T-cell (primary cell): Measurements from ENCODE around the gene ATP12A. TPM values are rescaled to one million over a fixed set of nuclear protein-coding genes. Genes with fewer than 3 reads are reported as not detected.

Experiments used
- ATAC-seq, 4 experiments: fragments of 200-7000 bp in 3 of 4; fragments of 150-1000 bp in 1 of 4; cut with Tn5 transposase; replicated peaks in 1 of 4; 1 replicate in 3 of 4; 2 replicates in 1 of 4; pipeline ENCODE4 v1.10.0; 2021; ENCODE audit warnings: moderate library complexity in 3 of 4, mild to moderate bottlenecking in 2 of 4, moderate number of reproducible peaks in 1 of 4
- CTCF ChIA-PET, 2 donors: fragments of 300-600 bp; sonication (Branson Sonifier 250); formaldehyde crosslinking; loops; one replicate each; lab custom pipeline; 2022; ENCODE audit warnings: antibody characterized with exemption in 2 of 2; lab: Charles Lee
- POLR2A ChIA-PET, 2 donors: fragments of 300-600 bp; sonication (Branson Sonifier 250); formaldehyde crosslinking; loops; one replicate each; lab custom pipeline; 2022; ENCODE audit warnings: antibody characterized with exemption in 2 of 2; lab: Charles Lee
- DNase-seq, 35 experiments: peaks; one replicate each; pipeline versions ENCODE4 v3.0.0 to v3.0.0-alpha.2; 2013 to 2023
- H3K27ac ChIP-seq: one replicate; pipeline ENCODE4 v1.5.1; 2013; ENCODE audit warnings: low read length
- H3K27me3 ChIP-seq, 2 experiments: replicated peaks in 1 of 2; 1 replicate in 1 of 2; 2 replicates in 1 of 2; pipeline versions ENCODE4 v1.6.1 to v1.7.0; 2013; ENCODE audit warnings: low read length in 1 of 2, mixed read lengths in 1 of 2; ENCODE audit not compliant: control insufficient read depth in 2 of 2, insufficient read depth in 2 of 2; ENCODE audit errors: extremely low read depth in 1 of 2
- H3K36me3 ChIP-seq, 2 donors: 1 replicate in 1 of 2; 2 replicates in 1 of 2; pipeline versions ENCODE4 v1.6.1 to v1.7.0; 2013; ENCODE audit warnings: low read length in 1 of 2; ENCODE audit not compliant: control insufficient read depth in 2 of 2, insufficient read depth in 1 of 2; ENCODE audit errors: extremely low read depth in 1 of 2
- H3K4me1 ChIP-seq, 2 experiments: 1 replicate in 1 of 2; 2 replicates in 1 of 2; pipeline versions ENCODE4 v1.6.1 to v1.7.0; 2013; ENCODE audit warnings: low read length in 2 of 2, mixed read lengths in 1 of 2; ENCODE audit not compliant: insufficient read depth in 2 of 2, control insufficient read depth in 1 of 2; ENCODE audit errors: extremely low read depth in 1 of 2
- H3K4me3 ChIP-seq, 2 donors: 1 replicate in 1 of 2; 2 replicates in 1 of 2; pipeline versions ENCODE4 v1.5.1 to v1.7.0; 2013; ENCODE audit warnings: mild to moderate bottlenecking in 2 of 2, low read length in 1 of 2, moderate library complexity in 1 of 2; ENCODE audit not compliant: control insufficient read depth in 1 of 2; ENCODE audit errors: extremely low read depth in 1 of 2
- H3K9me3 ChIP-seq: 2 replicates; pipeline ENCODE4 v1.7.0; 2013
- H3K27ac Mint-ChIP-seq, 2 donors: one replicate each; pipeline ENCODE4 v1.8.0; 2020 to 2021; ENCODE audit warnings: mild to moderate bottlenecking in 2 of 2, mixed read lengths in 2 of 2
- H3K27me3 Mint-ChIP-seq, 2 donors: one replicate each; pipeline ENCODE4 v1.8.0; 2021 to 2022; ENCODE audit warnings: mixed read lengths in 2 of 2
- H3K36me3 Mint-ChIP-seq: one replicate; pipeline ENCODE4 v1.8.0; 2021; ENCODE audit warnings: mixed read lengths
- H3K4me1 Mint-ChIP-seq, 3 donors: one replicate each; pipeline ENCODE4 v1.8.0; 2020 to 2022; ENCODE audit warnings: mixed read lengths in 3 of 3, mild to moderate bottlenecking in 1 of 3
- H3K4me3 Mint-ChIP-seq, 3 donors: one replicate each; pipeline ENCODE4 v1.8.0; 2020 to 2022; ENCODE audit warnings: mild to moderate bottlenecking in 3 of 3, mixed read lengths in 3 of 3, moderate library complexity in 3 of 3
- H3K9me3 Mint-ChIP-seq, 3 donors: one replicate each; pipeline ENCODE4 v1.8.0; 2020 to 2022; ENCODE audit warnings: mixed read lengths in 3 of 3
- WGBS: methylation state at CpG from one replicate; pipeline ENCODE4 v1.1.5; 2013; ENCODE audit warnings: missing lambda C conversion rate; ENCODE audit not compliant: insufficient coverage; 5-methylcytosine and 5-hydroxymethylcytosine counted together
- total RNA-seq, 35 experiments: library from RNA in 6 of 35; stranded (reverse) in 6 of 35; fragments of 120-200 nt in 1 of 35; gene quantifications; one replicate each; pipeline versions ENCODE4 v1.2.1 to v1.2.4 and lab custom pipeline; 2013 to 2026

The ATP12A gene
- total RNA-seq (not detected), total RNA-seq (lab: John Stamatoyannopoulos, UW) (0 to 0.19 (median 0) reads per million in 29 experiments)
- total RNA-seq (2013), result not detected

GRCh38 chr13:24680258-24680920, at the start of gene ATP12A:
ATP12A (plus strand) TSS chr13:24680408; CDS start chr13:24680744, 336 bp downstream.
- under 1% methylated on average over 75 of the region's 75 CpGs for WGBS

GRCh38 chr13:24630851-24631620, 49.2 kb upstream of the ATP12A start:
- H3K36me3 ChIP-seq, result no peaks in the 10 kb centered on the region
- H3K27ac Mint-ChIP-seq, result no peak overlapping the region
- WGBS, result 84% methylated on average over 5 of the region's 13 CpGs
- ATAC-seq (no peak), DNase-seq (no peak)
- no peaks in the 10 kb centered on the region for H3K9me3 ChIP-seq
- no peaks in the 10 kb centered on the region for H3K27me3 ChIP-seq
- H3K4me3 ChIP-seq, result no peak overlapping the region
- H3K27me3 Mint-ChIP-seq, result no peaks in the 10 kb centered on the region
- peaks cover 7 to 20% (median 19%) of the 10 kb centered on the region in 3 donors for H3K4me1 Mint-ChIP-seq
- no peak overlapping the region for H3K4me3 Mint-ChIP-seq
- peaks cover 11 to 26% of the 10 kb centered on the region in 2 experiments for H3K4me1 ChIP-seq
- H3K27ac ChIP-seq, result no peak overlapping the region
- ChIA-PET POLR2A (no interaction called here), CTCF (no interaction called here)
- peaks cover 0 to 1% (median 0%) of the 10 kb centered on the region in 3 donors for H3K9me3 Mint-ChIP-seq
- no peaks in the 10 kb centered on the region for H3K36me3 Mint-ChIP-seq

More at GRCh38 chr13:24680258-24680920, at the start of gene ATP12A:
- DNase-seq, result peak in 17 of 35 experiments; percentile 1 to 45 (median 22)
- H3K36me3 ChIP-seq, result no peaks in the 10 kb centered on the region
- no peaks in the 10 kb centered on the region for H3K9me3 Mint-ChIP-seq
- no peaks in the 10 kb centered on the region for H3K36me3 Mint-ChIP-seq
- peak; percentile 41 to 62 (median 48) for ATAC-seq
- peak within 1 kb of the TSS; percentile 32 to 58 for H3K4me3 ChIP-seq
- H3K27ac ChIP-seq, result no peak within 1 kb of the TSS
- no peaks in the 10 kb centered on the region for H3K9me3 ChIP-seq
- peaks cover 27 to 30% (median 29%) of the 10 kb centered on the region in 3 donors for H3K4me1 Mint-ChIP-seq
- peaks cover 0 to 50% of the 10 kb centered on the region in 2 experiments for H3K27me3 ChIP-seq
- peaks cover 14 to 33% of the 10 kb centered on the region in 2 experiments for H3K4me1 ChIP-seq
- ChIA-PET POLR2A (no interaction called here), CTCF (interaction anchor here (0.6 to 2.5 kb wide), 3 partner anchors 47 to 501 kb away, joined by 3 to 7 read pairs (median 6); no protein-coding TSS in a partner anchor)
- H3K27ac Mint-ChIP-seq, result peak within 1 kb of the TSS in 1 of 2 donors; percentile 5
- peaks cover 25 to 54% of the 10 kb centered on the region in 2 donors for H3K27me3 Mint-ChIP-seq
- H3K4me3 Mint-ChIP-seq, result peak within 1 kb of the TSS; percentile 43 to 61 (median 52)

- Histone ChIP-seq H3K4me1 (peaks cover 2 to 17% of the 10 kb centered on the region in 2 experiments), H3K27me3 (no peaks in the 10 kb centered on the region), H3K27ac (no peak overlapping the region), H3K36me3 (no peaks in the 10 kb centered on the region), H3K4me3 (no peak overlapping the region), H3K9me3 (no peaks in the 10 kb centered on the region)
- Mint-ChIP-seq H3K36me3 (no peaks in the 10 kb centered on the region), H3K4me1 (peaks cover 0 to 11% (median 10%) of the 10 kb centered on the region in 3 donors), H3K27ac (no peak overlapping the region), H3K27me3 (no peaks in the 10 kb centered on the region), H3K4me3 (no peak overlapping the region), H3K9me3 (no peaks in the 10 kb centered on the region)
- DNase-seq, result no peak
- 80% methylated on average over 3 of the region's 5 CpGs for WGBS
- ChIA-PET CTCF (interaction anchor here in 1 of 2 donors (0.5 kb wide), 1 partner anchor 33 kb away, joined by 8 read pairs; no protein-coding TSS in a partner anchor), POLR2A (no interaction called here)
- no peak for ATAC-seq
These were observed 48.3 kb upstream of the ATP12A start for GRCh38 chr13:24631922-24632321.

- H3K9me3 Mint-ChIP-seq, result no peaks in the 10 kb centered on the region
- ChIA-PET POLR2A (no interaction called here), CTCF (interaction anchor here in 1 of 2 donors (0.5 to 0.6 kb wide), 2 partner anchors 32 to 1111 kb away, joined by 7 to 8 read pairs; no protein-coding TSS in a partner anchor)
- no peak for DNase-seq
- Histone ChIP-seq H3K4me3 (no peak overlapping the region), H3K36me3 (no peaks in the 10 kb centered on the region), H3K4me1 (peaks cover 0 to 11% of the 10 kb centered on the region in 2 experiments), H3K9me3 (no peaks in the 10 kb centered on the region), H3K27me3 (peaks cover 0 to under 1% of the 10 kb centered on the region in 2 experiments), H3K27ac (no peak overlapping the region)
- H3K4me3 Mint-ChIP-seq, result no peak overlapping the region
- H3K4me1 Mint-ChIP-seq, result peaks cover 0 to 9% (median 8%) of the 10 kb centered on the region in 3 donors
- no peak for ATAC-seq
- no peaks in the 10 kb centered on the region for H3K27me3 Mint-ChIP-seq
- 100% methylated on average over 1 of the region's 6 CpGs for WGBS
- no peak overlapping the region for H3K27ac Mint-ChIP-seq
- no peaks in the 10 kb centered on the region for H3K36me3 Mint-ChIP-seq
These were observed 47.7 kb upstream of the ATP12A start for GRCh38 chr13:24632382-24633121.

GRCh38 chr13:24636776-24637175, 43.4 kb upstream of the ATP12A start:
- CTCF ChIA-PET, result no interaction called here
- no peak overlapping the region for H3K27ac Mint-ChIP-seq
- Histone ChIP-seq H3K4me3 (no peak overlapping the region), H3K27me3 (peaks cover 0 to 9% of the 10 kb centered on the region in 2 experiments), H3K27ac (no peak overlapping the region), H3K36me3 (no peaks in the 10 kb centered on the region), H3K9me3 (no peaks in the 10 kb centered on the region), H3K4me1 (no peaks in the 10 kb centered on the region)
- POLR2A ChIA-PET, result no interaction called here
- no peaks in the 10 kb centered on the region for H3K9me3 Mint-ChIP-seq
- no peaks in the 10 kb centered on the region for H3K36me3 Mint-ChIP-seq
- DNase-seq, result no peak
- H3K4me3 Mint-ChIP-seq, result no peak overlapping the region
- 100% methylated on average over 4 of the region's 8 CpGs for WGBS
- peaks cover 0 to under 1% of the 10 kb centered on the region in 2 donors for H3K27me3 Mint-ChIP-seq
- no peaks in the 10 kb centered on the region for H3K4me1 Mint-ChIP-seq
- ATAC-seq, result no peak

- no peaks in the 10 kb centered on the region for H3K36me3 Mint-ChIP-seq
- Histone ChIP-seq H3K9me3 (no peaks in the 10 kb centered on the region), H3K27me3 (peaks cover 0 to 9% of the 10 kb centered on the region in 2 experiments), H3K27ac (no peak overlapping the region), H3K36me3 (no peaks in the 10 kb centered on the region), H3K4me3 (no peak overlapping the region), H3K4me1 (no peaks in the 10 kb centered on the region)
- ChIA-PET POLR2A (no interaction called here), CTCF (no interaction called here)
- H3K27ac Mint-ChIP-seq, result no peak overlapping the region
- WGBS, result 91% methylated on average over 16 of the region's 23 CpGs
- H3K4me3 Mint-ChIP-seq, result no peak overlapping the region
- H3K9me3 Mint-ChIP-seq, result no peaks in the 10 kb centered on the region
- ATAC-seq (no peak), DNase-seq (no peak)
- H3K27me3 Mint-ChIP-seq, result peaks cover 0 to 2% of the 10 kb centered on the region in 2 donors
- H3K4me1 Mint-ChIP-seq, result no peaks in the 10 kb centered on the region
These were observed 42.1 kb upstream of the ATP12A start for GRCh38 chr13:24638096-24638495.
